Panc1 (cell line): ENCODE data around the gene BTD. TPM values are rescaled to one million over a fixed set of nuclear protein-coding genes. Genes with fewer than 3 reads are reported as not detected.
A peak's percentile ranks its signal among the peaks of the same experiment; 100 is the strongest.

Experiments used
- ATAC-seq: fragments of 200-7000 bp; cut with Tn5 transposase; 2 replicates; pipeline ENCODE4 v1.9.1; 2020; ENCODE audit warnings: mild to moderate bottlenecking, moderate library complexity
- BruUV-seq: library from RNA; stranded (reverse); fragments of 400-500 nt; replicated peaks from 2 replicates; lab custom pipeline; 2021; lab: Mats Ljungman, UMichigan
- CTCF ChIA-PET: fragments of 300-600 bp; sonication (Branson Sonifier 250); formaldehyde crosslinking; loops from one replicate; lab custom pipeline; 2022; ENCODE audit warnings: antibody characterized with exemption; lab: Charles Lee
- POLR2A ChIA-PET: fragments of 300-600 bp; sonication (Branson Sonifier 250); formaldehyde crosslinking; loops from one replicate; lab custom pipeline; 2022; ENCODE audit warnings: antibody characterized with exemption; lab: Charles Lee
- DNase-seq: peaks from one replicate; pipeline ENCODE4 v3.0.0-alpha.2; 2010; ENCODE audit warnings: low read depth, low spot score
- H3K27ac ChIP-seq: 2 replicates; pipeline ENCODE4 v1.5.1; 2011; ENCODE audit warnings: mild to moderate bottlenecking, low read length, inconsistent platforms
- H3K27me3 ChIP-seq: fragments of 200-500 bp; sonication (Bioruptor generic); 2 replicates; pipeline ENCODE4 v1.6.0; 2014; ENCODE audit warnings: low read length, inconsistent platforms; ENCODE audit not compliant: control insufficient read depth, insufficient read depth
- H3K36me3 ChIP-seq: fragments of 200-500 bp; sonication (Bioruptor generic); 2 replicates; pipeline ENCODE4 v1.5.1; 2014; ENCODE audit warnings: inconsistent platforms, mild to moderate bottlenecking, low read length, moderate library complexity; ENCODE audit not compliant: control insufficient read depth, insufficient read depth
- H3K4me1 ChIP-seq: 2 replicates; pipeline ENCODE4 v1.5.1; 2011; ENCODE audit warnings: inconsistent platforms, mild to moderate bottlenecking, low read length, moderate library complexity; ENCODE audit not compliant: control insufficient read depth, insufficient read depth
- H3K4me3 ChIP-seq, 2 experiments: 2 replicates each; pipeline ENCODE4 v1.5.1; 2011 to 2012; ENCODE audit warnings: low read depth in 2 of 2, low read length in 2 of 2, mild to moderate bottlenecking in 2 of 2, inconsistent platforms in 1 of 2, moderate library complexity in 1 of 2
- H3K9me3 ChIP-seq: fragments of 200-500 bp; sonication (Bioruptor generic); 2 replicates; pipeline ENCODE4 v1.5.1; 2014; ENCODE audit warnings: low read depth, mild to moderate bottlenecking, inconsistent platforms, low read length, moderate library complexity; ENCODE audit not compliant: control insufficient read depth, insufficient read depth
- CTCF ChIP-seq: fragments of 450-650 bp; IDR thresholded peaks from 2 replicates; pipeline ENCODE4 v1.5.1; 2017; ENCODE audit warnings: mild to moderate bottlenecking
- POLR2AphosphoS5 ChIP-seq: IDR thresholded peaks from 2 replicates; pipeline ENCODE4 v1.6.1; 2012; ENCODE audit warnings: mild to moderate bottlenecking, low read depth, low read length, moderate library complexity
- REST ChIP-seq, 2 experiments: IDR thresholded peaks; 2 replicates each; pipeline ENCODE4 v1.6.1; 2011 to 2012; ENCODE audit warnings: low read depth in 2 of 2, control low read depth in 1 of 2, low read length in 1 of 2, mild to moderate bottlenecking in 1 of 2, moderate library complexity in 1 of 2; ENCODE audit not compliant: insufficient read depth in 1 of 2
- SIN3A ChIP-seq: IDR thresholded peaks from 2 replicates; pipeline ENCODE4 v1.6.1; 2012; ENCODE audit warnings: low read depth, mild to moderate bottlenecking, low read length, moderate library complexity, borderline replicate concordance; ENCODE audit not compliant: insufficient read depth
- TCF7L2 ChIP-seq: IDR thresholded peaks from 2 replicates; pipeline ENCODE4 v1.6.1; 2011; ENCODE audit warnings: mild to moderate bottlenecking, low read depth, low read length, inconsistent platforms
- in situ Hi-C: cut with HindIII; loops from 2 replicates; pipeline ENCODE4 v1.10.0; 2016; ENCODE audit warnings: low sequenced_read_pairs, low pct_unique_long_range_greater_than_20kb
- intact Hi-C: fragments of 100-400 bp; cut with micrococcal nuclease; formaldehyde crosslinking; loops from one replicate; pipeline ENCODE4 v1.10.0; 2022; ENCODE audit not compliant: unreplicated experiment
- total RNA-seq: library from RNA; stranded (reverse); gene quantifications from one replicate; pipeline ENCODE4 v1.2.1, GENCODE V29; 2021; ENCODE audit not compliant: unreplicated experiment

BTD gene
- total RNA-seq, 1 experiment from 2014 or later, result 22.7 TPM

- Histone ChIP-seq H3K9me3 (no peaks in the 10 kb centered on the region), H3K27ac (peak overlapping the region; percentile 94), H3K4me1 (peaks cover 27% of the 10 kb centered on the region), H3K4me3 (no peak overlapping the region), H3K27me3 (no peaks in the 10 kb centered on the region), H3K36me3 (no peaks in the 10 kb centered on the region)
- BruUV-seq, result no TSS peak
- ChIA-PET CTCF (interaction anchor here (0.6 kb wide), 1 partner anchor 138 kb away, joined by 3 read pairs; no protein-coding TSS in a partner anchor), POLR2A (interaction anchor here (0.6 to 1.0 kb wide), 2 partner anchors 11 to 411 kb away, joined by 9 to 14 read pairs; no protein-coding TSS in a partner anchor)
- intact Hi-C loops (no loop called here), in situ Hi-C loops (no loop called here)
- TF ChIP-seq POLR2AphosphoS5 (no peak), TCF7L2 (no peak), SIN3A (no peak), REST (IDR thresholded peaks at IDR 0.05; ENCODE audit: insufficient read depth in 1 of 2, low read depth in 2 of 2, low read length in 1 of 2) (no peak), CTCF (no peak)
- DNase-seq (no peak), ATAC-seq (no peak)
Measured at GRCh38 chr3:15645246-15645645, 43.7 kb downstream of the BTD start.

- DNase-seq (peak; percentile 63), ATAC-seq (peak; percentile 89)
- BruUV-seq, result no TSS peak
- ChIA-PET CTCF (interaction anchor here (0.6 kb wide), 1 partner anchor 137 kb away, joined by 3 read pairs; no protein-coding TSS in a partner anchor), POLR2A (interaction anchor here (0.6 to 1.0 kb wide), 2 partner anchors 11 to 411 kb away, joined by 9 to 14 read pairs; no protein-coding TSS in a partner anchor)
- no peaks in the 10 kb centered on the region for H3K27me3 ChIP-seq
- no peak for TF ChIP-seq TCF7L2
- TF ChIP-seq POLR2AphosphoS5, result peak; percentile 32; the same call in 1 of the 2 replicates
- TF ChIP-seq CTCF, result no peak
- TF ChIP-seq REST (IDR thresholded peaks at IDR 0.05; ENCODE audit: insufficient read depth in 1 of 2, low read depth in 2 of 2, low read length in 1 of 2), result no peak
- H3K4me1 ChIP-seq, result peaks cover 27% of the 10 kb centered on the region
- H3K4me3 ChIP-seq, result peak overlapping the region in 1 of 2 experiments; percentile 30; a peak in 2 of 4 replicates
- H3K36me3 ChIP-seq, result no peaks in the 10 kb centered on the region
- no peaks in the 10 kb centered on the region for H3K9me3 ChIP-seq
- H3K27ac ChIP-seq, result peak overlapping the region; percentile 94
- in situ Hi-C loops (no loop called here), intact Hi-C loops (no loop called here)
Measured at GRCh38 chr3:15645740-15646501, 44.4 kb downstream of the BTD start.
